GM23338 (cell line): ENCODE measurements around the gene STAMBP. TPM values are rescaled to one million over a fixed set of nuclear protein-coding genes. Genes with fewer than 3 reads are reported as not detected.

Experiments used
- ATAC-seq: fragments of 200-7000 bp; cut with Tn5 transposase; 3 replicates; pipeline ENCODE4 v1.9.1; 2020
- DNase-seq: peaks from one replicate; pipeline ENCODE4 v3.0.0-alpha.2; 2015; ENCODE audit warnings: low spot score
- H2AFZ ChIP-seq: fragments of 200-600 bp; sonication (generic); 2 replicates; pipeline ENCODE4 v1.8.0; 2016; ENCODE audit warnings: antibody characterized with exemption, mild to moderate bottlenecking, moderate library complexity
- H3F3A ChIP-seq: fragments of 200-600 bp; sonication (generic); replicated peaks from 2 replicates; pipeline ENCODE4 v1.8.0; 2017; ENCODE audit warnings: antibody characterized with exemption, mixed run types, low read depth
- H3K27ac ChIP-seq: fragments of 200-600 bp; sonication (generic); 2 replicates; pipeline ENCODE4 v1.6.1; 2016; ENCODE audit warnings: low read depth
- H3K27me3 ChIP-seq: fragments of 200-600 bp; sonication (generic); 2 replicates; pipeline ENCODE4 v1.8.0; 2016; ENCODE audit warnings: mild to moderate bottlenecking, mixed run types, moderate library complexity; ENCODE audit not compliant: insufficient read depth
- H3K36me3 ChIP-seq: fragments of 200-600 bp; sonication (generic); 2 replicates; pipeline ENCODE4 v1.8.0; 2016; ENCODE audit warnings: mild to moderate bottlenecking; ENCODE audit not compliant: insufficient read depth
- H3K4me1 ChIP-seq: fragments of 200-600 bp; sonication (generic); 2 replicates; pipeline ENCODE4 v1.8.0; 2016; ENCODE audit warnings: mild to moderate bottlenecking, moderate library complexity; ENCODE audit not compliant: insufficient read depth
- H3K4me2 ChIP-seq: fragments of 200-600 bp; sonication (generic); 2 replicates; pipeline ENCODE4 v1.7.1; 2017; ENCODE audit warnings: mixed run types
- H3K4me3 ChIP-seq: fragments of 200-600 bp; sonication (generic); 2 replicates; pipeline ENCODE4 v1.6.1; 2016; ENCODE audit warnings: mixed run types
- H3K79me2 ChIP-seq: fragments of 200-600 bp; sonication (generic); replicated peaks from 2 replicates; pipeline ENCODE4 v1.8.0; 2017; ENCODE audit warnings: mild to moderate bottlenecking; ENCODE audit not compliant: insufficient read depth
- H3K9me2 ChIP-seq: fragments of 200-600 bp; sonication (generic); 2 replicates; pipeline ENCODE4 v1.8.0; 2017; ENCODE audit not compliant: insufficient read depth
- H4K20me1 ChIP-seq: fragments of 200-600 bp; sonication (generic); replicated peaks from 2 replicates; pipeline ENCODE4 v1.8.0; 2017; ENCODE audit warnings: mild to moderate bottlenecking; ENCODE audit not compliant: insufficient read depth
- H3K27ac Mint-ChIP-seq: 2 replicates; pipeline ENCODE4 v1.8.0; 2020; ENCODE audit warnings: inconsistent platforms, mild to moderate bottlenecking, moderate library complexity, mixed read lengths
- H3K27me3 Mint-ChIP-seq: 3 replicates; pipeline ENCODE4 v1.8.0; 2022; ENCODE audit warnings: low read depth, mild to moderate bottlenecking, moderate library complexity, mixed read lengths, inconsistent platforms; ENCODE audit not compliant: insufficient read depth, poor library complexity
- H3K36me3 Mint-ChIP-seq: 3 replicates; pipeline ENCODE4 v1.8.0; 2021; ENCODE audit warnings: low read depth, mild to moderate bottlenecking, inconsistent platforms, moderate library complexity, mixed read lengths
- H3K4me1 Mint-ChIP-seq: 3 replicates; pipeline ENCODE4 v1.8.0; 2020; ENCODE audit warnings: mild to moderate bottlenecking, inconsistent platforms, mixed read lengths
- H3K4me3 Mint-ChIP-seq: 3 replicates; pipeline ENCODE4 v1.8.0; 2021; ENCODE audit warnings: moderate library complexity, mild to moderate bottlenecking, inconsistent platforms, mixed read lengths
- H3K9me3 Mint-ChIP-seq: 3 replicates; pipeline ENCODE4 v1.8.0; 2020; ENCODE audit warnings: moderate library complexity, mild to moderate bottlenecking, inconsistent platforms, mixed read lengths
- CREB1 ChIP-seq: fragments of 250-450 bp; sonication (Bioruptor Pico); IDR thresholded peaks from 2 replicates; pipeline ENCODE4 v1.5.0; 2020; ENCODE audit warnings: low read depth, mild to moderate bottlenecking, moderate library complexity
- EZH2 ChIP-seq: fragments of 200-600 bp; sonication (generic); IDR thresholded peaks from one replicate; pipeline ENCODE4 v1.8.0; 2017; ENCODE audit warnings: antibody characterized with exemption, mild to moderate bottlenecking, low read depth; ENCODE audit not compliant: unreplicated experiment
- NANOG ChIP-seq: IDR thresholded peaks from 2 replicates; pipeline ENCODE4 v1.6.1; 2016; ENCODE audit warnings: antibody characterized with exemption, borderline replicate concordance
- POLR2AphosphoS5 ChIP-seq: IDR thresholded peaks from 2 replicates; pipeline ENCODE4 v1.6.1; 2016; ENCODE audit warnings: antibody characterized with exemption, low read depth
- STAT1 ChIP-seq: IDR thresholded peaks from one replicate; pipeline ENCODE4 v1.6.1; 2016; ENCODE audit warnings: antibody characterized with exemption; ENCODE audit not compliant: unreplicated experiment
- ZNF114 ChIP-seq: fragments of 250-450 bp; sonication (Bioruptor Pico); IDR thresholded peaks from 2 replicates; pipeline ENCODE4 v1.5.0; 2020; ENCODE audit warnings: mild to moderate bottlenecking, moderate library complexity
- ZNF331 ChIP-seq: fragments of 250-450 bp; sonication (Bioruptor Pico); IDR thresholded peaks from 2 replicates; pipeline ENCODE4 v1.5.0; 2020; ENCODE audit warnings: low read depth, mild to moderate bottlenecking, moderate library complexity
- polyA plus RNA-seq: library from polyadenylated mRNA; unstranded; fragments of >200 nt; fragmentation: Nextera tagmentation; extraction: Ambion mirVana; gene quantifications from 2 replicates; pipeline ENCODE4 v1.2.1, GENCODE V29; 2016
- total RNA-seq: library from RNA; depleted of rRNA; stranded (reverse); fragments of >200 nt; shearing (Covaris generic); gene quantifications from 2 replicates; pipeline ENCODE4 v1.2.3, GENCODE V29; 2014
- TF ChIP-seq, protein P1 (sequence below), 2 experiments: fragments of 200-600 bp in 1 of 2; sonication (generic) in 1 of 2; conservative IDR thresholded peaks; 2 replicates each; pipeline versions ENCODE4 v1.5.1 to v1.6.1; 2016 to 2017; ENCODE audit warnings: antibody characterized with exemption in 2 of 2, low read depth in 2 of 2, mild to moderate bottlenecking in 2 of 2, moderate library complexity in 1 of 2
- TF ChIP-seq, protein P2 (sequence below): IDR thresholded peaks from 2 replicates; pipeline ENCODE4 v1.6.1; 2016; ENCODE audit warnings: antibody characterized with exemption
- TF ChIP-seq, protein P3 (sequence below): IDR thresholded peaks from one replicate; pipeline ENCODE4 v1.6.1; 2018; ENCODE audit warnings: antibody characterized with exemption; ENCODE audit not compliant: unreplicated experiment

Gene STAMBP
- total and polyA plus RNA-seq, 2 experiments from 2014 or later: 33.9 to 106 TPM

DNA sequence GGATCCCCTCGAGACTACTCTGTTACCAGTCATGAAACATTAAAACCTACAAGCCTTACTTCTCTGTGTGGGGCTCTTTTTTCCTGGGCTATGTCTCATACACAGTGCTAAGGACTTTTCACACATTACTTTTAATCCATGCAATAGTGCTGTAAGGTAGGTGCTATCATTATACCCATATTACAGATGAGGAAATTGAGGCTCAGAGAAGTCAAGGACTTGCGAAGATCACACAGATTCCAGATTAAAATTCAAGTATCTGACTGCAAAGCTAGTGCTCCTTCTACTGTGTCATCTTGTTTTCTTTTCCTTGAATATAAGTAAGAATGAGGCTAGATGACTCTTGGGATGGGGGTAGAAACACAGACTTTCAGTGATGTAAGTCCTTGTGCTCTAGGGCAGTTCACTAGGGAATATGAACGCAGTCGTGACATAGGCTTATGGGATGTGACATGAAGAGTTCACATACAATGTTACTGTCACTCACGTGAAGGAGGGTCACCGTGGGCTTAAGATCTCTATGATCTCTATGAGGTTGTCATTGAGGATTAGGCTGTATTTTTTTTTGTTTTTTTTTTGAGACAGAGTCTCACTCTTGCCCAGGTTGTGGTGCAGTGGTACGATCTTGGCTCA, 91.0 kb downstream of the STAMBP start:
- no peaks in the 10 kb centered on the region for H3K36me3 Mint-ChIP-seq
- Histone ChIP-seq H3F3A (no peaks in the 10 kb centered on the region), H2AFZ (no peak overlapping the region), H3K27ac (no peak overlapping the region), H3K4me1 (peaks cover 4% of the 10 kb centered on the region; the same call in 1 of the 2 replicates), H4K20me1 (0 out of 2 replicates have a peak, but pooled peaks cover 2% of the 10 kb centered on the region), H3K27me3 (no peaks in the 10 kb centered on the region), H3K79me2 (no peaks in the 10 kb centered on the region), H3K4me2 (no peak overlapping the region), H3K4me3 (no peak overlapping the region), H3K9me2 (no peaks in the 10 kb centered on the region), H3K36me3 (no peaks in the 10 kb centered on the region)
- H3K9me3 Mint-ChIP-seq: no peaks in the 10 kb centered on the region
- ATAC-seq (no peak), DNase-seq (no peak)
- H3K4me1 Mint-ChIP-seq: peaks cover 6% of the 10 kb centered on the region
- no peak for TF ChIP-seq ZNF331 (CRISPR knock-in tag)
- TF ChIP-seq NANOG: no peak
- TF ChIP-seq POLR2AphosphoS5: no peak
- TF ChIP-seq EZH2: no peak
- TF ChIP-seq, protein P1, sequence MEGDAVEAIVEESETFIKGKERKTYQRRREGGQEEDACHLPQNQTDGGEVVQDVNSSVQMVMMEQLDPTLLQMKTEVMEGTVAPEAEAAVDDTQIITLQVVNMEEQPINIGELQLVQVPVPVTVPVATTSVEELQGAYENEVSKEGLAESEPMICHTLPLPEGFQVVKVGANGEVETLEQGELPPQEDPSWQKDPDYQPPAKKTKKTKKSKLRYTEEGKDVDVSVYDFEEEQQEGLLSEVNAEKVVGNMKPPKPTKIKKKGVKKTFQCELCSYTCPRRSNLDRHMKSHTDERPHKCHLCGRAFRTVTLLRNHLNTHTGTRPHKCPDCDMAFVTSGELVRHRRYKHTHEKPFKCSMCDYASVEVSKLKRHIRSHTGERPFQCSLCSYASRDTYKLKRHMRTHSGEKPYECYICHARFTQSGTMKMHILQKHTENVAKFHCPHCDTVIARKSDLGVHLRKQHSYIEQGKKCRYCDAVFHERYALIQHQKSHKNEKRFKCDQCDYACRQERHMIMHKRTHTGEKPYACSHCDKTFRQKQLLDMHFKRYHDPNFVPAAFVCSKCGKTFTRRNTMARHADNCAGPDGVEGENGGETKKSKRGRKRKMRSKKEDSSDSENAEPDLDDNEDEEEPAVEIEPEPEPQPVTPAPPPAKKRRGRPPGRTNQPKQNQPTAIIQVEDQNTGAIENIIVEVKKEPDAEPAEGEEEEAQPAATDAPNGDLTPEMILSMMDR (conservative IDR thresholded peaks at IDR 0.05; ENCODE audit: low read depth in 2 of 2): no peak
- no peak for TF ChIP-seq CREB1 (CRISPR knock-in tag)
- TF ChIP-seq STAT1: no peak
- no peak for TF ChIP-seq ZNF114 (CRISPR knock-in tag)
- TF ChIP-seq, protein P2, sequence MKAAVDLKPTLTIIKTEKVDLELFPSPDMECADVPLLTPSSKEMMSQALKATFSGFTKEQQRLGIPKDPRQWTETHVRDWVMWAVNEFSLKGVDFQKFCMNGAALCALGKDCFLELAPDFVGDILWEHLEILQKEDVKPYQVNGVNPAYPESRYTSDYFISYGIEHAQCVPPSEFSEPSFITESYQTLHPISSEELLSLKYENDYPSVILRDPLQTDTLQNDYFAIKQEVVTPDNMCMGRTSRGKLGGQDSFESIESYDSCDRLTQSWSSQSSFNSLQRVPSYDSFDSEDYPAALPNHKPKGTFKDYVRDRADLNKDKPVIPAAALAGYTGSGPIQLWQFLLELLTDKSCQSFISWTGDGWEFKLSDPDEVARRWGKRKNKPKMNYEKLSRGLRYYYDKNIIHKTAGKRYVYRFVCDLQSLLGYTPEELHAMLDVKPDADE: no peak
- TF ChIP-seq, protein P3, sequence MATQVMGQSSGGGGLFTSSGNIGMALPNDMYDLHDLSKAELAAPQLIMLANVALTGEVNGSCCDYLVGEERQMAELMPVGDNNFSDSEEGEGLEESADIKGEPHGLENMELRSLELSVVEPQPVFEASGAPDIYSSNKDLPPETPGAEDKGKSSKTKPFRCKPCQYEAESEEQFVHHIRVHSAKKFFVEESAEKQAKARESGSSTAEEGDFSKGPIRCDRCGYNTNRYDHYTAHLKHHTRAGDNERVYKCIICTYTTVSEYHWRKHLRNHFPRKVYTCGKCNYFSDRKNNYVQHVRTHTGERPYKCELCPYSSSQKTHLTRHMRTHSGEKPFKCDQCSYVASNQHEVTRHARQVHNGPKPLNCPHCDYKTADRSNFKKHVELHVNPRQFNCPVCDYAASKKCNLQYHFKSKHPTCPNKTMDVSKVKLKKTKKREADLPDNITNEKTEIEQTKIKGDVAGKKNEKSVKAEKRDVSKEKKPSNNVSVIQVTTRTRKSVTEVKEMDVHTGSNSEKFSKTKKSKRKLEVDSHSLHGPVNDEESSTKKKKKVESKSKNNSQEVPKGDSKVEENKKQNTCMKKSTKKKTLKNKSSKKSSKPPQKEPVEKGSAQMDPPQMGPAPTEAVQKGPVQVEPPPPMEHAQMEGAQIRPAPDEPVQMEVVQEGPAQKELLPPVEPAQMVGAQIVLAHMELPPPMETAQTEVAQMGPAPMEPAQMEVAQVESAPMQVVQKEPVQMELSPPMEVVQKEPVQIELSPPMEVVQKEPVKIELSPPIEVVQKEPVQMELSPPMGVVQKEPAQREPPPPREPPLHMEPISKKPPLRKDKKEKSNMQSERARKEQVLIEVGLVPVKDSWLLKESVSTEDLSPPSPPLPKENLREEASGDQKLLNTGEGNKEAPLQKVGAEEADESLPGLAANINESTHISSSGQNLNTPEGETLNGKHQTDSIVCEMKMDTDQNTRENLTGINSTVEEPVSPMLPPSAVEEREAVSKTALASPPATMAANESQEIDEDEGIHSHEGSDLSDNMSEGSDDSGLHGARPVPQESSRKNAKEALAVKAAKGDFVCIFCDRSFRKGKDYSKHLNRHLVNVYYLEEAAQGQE: no peak
- H3K27ac Mint-ChIP-seq: no peak overlapping the region
- no peak overlapping the region for H3K4me3 Mint-ChIP-seq
- H3K27me3 Mint-ChIP-seq: no peaks in the 10 kb centered on the region
